Dermis microvascular lymphatic vessel endothelial cell (primary cell): ENCODE data around the gene PRAMEF11. TPM values are rescaled to one million over a fixed set of nuclear protein-coding genes. Genes with fewer than 3 reads are reported as not detected.
"Not testable (repeated sequence)": the region's sequence is repeated elsewhere in the genome, so short reads cannot be mapped to it uniquely, and the experiment has no call there.

Experiments used
- DNase-seq, 2 donors: peaks; one replicate each; pipeline versions ENCODE4 v3.0.0 to v3.0.0-alpha.2; 2010; ENCODE audit warnings: low read depth in 2 of 2
- total RNA-seq: library from RNA; depleted of rRNA; stranded (reverse); fragments of >200 nt; gene quantifications from 2 replicates; pipeline ENCODE4 v1.2.1, GENCODE V29; 2014

Gene PRAMEF11
- total RNA-seq: not detected in 2 replicates

- DNase-seq: not testable (repeated sequence)
These were observed at the start of gene PRAMEF11 for GRCh38 chr1:12831310-12831709. PRAMEF11 (minus strand) TSS chr1:12831410; CDS start chr1:12828789, 2,621 bp downstream.

- not testable (repeated sequence) for DNase-seq
These were observed 47.2 kb upstream of the PRAMEF11 start for GRCh38 chr1:12878453-12878852.

GRCh38 chr1:12863131-12863880, 32.1 kb upstream of the PRAMEF11 start:
- not testable (repeated sequence) for DNase-seq

GRCh38 chr1:12856786-12857185, 25.6 kb upstream of the PRAMEF11 start, which contains the start of gene PRAMEF2:
PRAMEF2 (plus strand) TSS chr1:12857086; CDS start chr1:12859010, 1,924 bp downstream.
- DNase-seq: not testable (repeated sequence)

GRCh38 chr1:12851779-12852178, 20.6 kb upstream of the PRAMEF11 start:
- DNase-seq: no peak

GRCh38 chr1:12848620-12849019, 17.4 kb upstream of the PRAMEF11 start, which contains the start of gene HNRNPCL1:
HNRNPCL1 (minus strand) TSS chr1:12848720; CDS start chr1:12848289, 431 bp downstream.
- DNase-seq: not testable (repeated sequence)

- DNase-seq: not testable (repeated sequence)
These were observed 2.0 kb upstream of the PRAMEF11 start for GRCh38 chr1:12833251-12833650.

- DNase-seq: not testable (repeated sequence)
These were observed 12.1 kb downstream of the PRAMEF11 start for GRCh38 chr1:12819061-12819460.

- DNase-seq: no peak
These were observed 19.8 kb downstream of the PRAMEF11 start for GRCh38 chr1:12811409-12811784.

- DNase-seq: no peak
These were observed 20.4 kb downstream of the PRAMEF11 start for GRCh38 chr1:12810691-12811408.

- DNase-seq: no peak
These were observed 21.3 kb downstream of the PRAMEF11 start for GRCh38 chr1:12809933-12810332.

GRCh38 chr1:12799730-12800129, 31.5 kb downstream of the PRAMEF11 start:
- no peak for DNase-seq

- DNase-seq: no peak
These were observed 32.3 kb downstream of the PRAMEF11 start for GRCh38 chr1:12798911-12799310.

- not testable (repeated sequence) for DNase-seq
These were observed 40.1 kb downstream of the PRAMEF11 start, which contains the start of gene PRAMEF1 for GRCh38 chr1:12791097-12791496. PRAMEF1 (plus strand) TSS chr1:12791397; CDS start chr1:12793228, 1,831 bp downstream.

GRCh38 chr1:12784729-12785128, 46.5 kb downstream of the PRAMEF11 start:
- not testable (repeated sequence) for DNase-seq

GRCh38 chr1:12783783-12784182, 47.4 kb downstream of the PRAMEF11 start:
- DNase-seq: not testable (repeated sequence)

- DNase-seq: not testable (repeated sequence)
These were observed 49.7 kb downstream of the PRAMEF11 start for GRCh38 chr1:12781488-12781887.

- no peak for DNase-seq
These were observed 52.3 kb downstream of the PRAMEF11 start for GRCh38 chr1:12778907-12779306.

- DNase-seq: no peak
These were observed 53.1 kb downstream of the PRAMEF11 start for GRCh38 chr1:12778061-12778460.

GRCh38 chr1:12776801-12777557, 54.2 kb downstream of the PRAMEF11 start:
- DNase-seq: no peak

- no peak for DNase-seq
These were observed 55.8 kb downstream of the PRAMEF11 start for GRCh38 chr1:12775443-12775842.
